ENCODE results near the gene RBM6.
"Not testable (repeated sequence)": the region's sequence is repeated elsewhere in the genome, so short reads cannot be mapped to it uniquely, and the experiment has no call there.

RBM6 gene

DNA sequence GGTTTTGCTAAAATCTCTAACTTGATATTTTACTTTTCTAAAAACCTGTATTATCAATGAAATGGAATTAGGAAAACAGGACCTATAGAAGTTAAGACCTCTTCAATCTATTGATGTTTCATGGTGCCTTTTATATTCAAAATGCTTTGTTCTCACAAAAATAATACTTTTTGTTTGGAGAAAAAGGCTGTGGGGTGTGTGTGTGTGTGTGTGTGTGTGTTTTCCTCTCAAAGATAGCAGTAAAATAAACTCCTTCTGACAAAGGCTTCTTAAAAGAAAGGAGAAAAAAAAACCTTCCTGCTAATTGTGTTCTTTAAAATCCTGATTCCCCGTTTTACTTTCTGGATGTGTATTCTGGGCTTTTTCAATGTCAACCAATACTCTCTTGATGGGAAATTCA lies 54.5 kb downstream of the RBM6 start:
- no peak for FAIRE-seq

GRCh38 chr3:49996016-49996415 lies 56.1 kb downstream of the RBM6 start:
- no peak for FAIRE-seq

DNA sequence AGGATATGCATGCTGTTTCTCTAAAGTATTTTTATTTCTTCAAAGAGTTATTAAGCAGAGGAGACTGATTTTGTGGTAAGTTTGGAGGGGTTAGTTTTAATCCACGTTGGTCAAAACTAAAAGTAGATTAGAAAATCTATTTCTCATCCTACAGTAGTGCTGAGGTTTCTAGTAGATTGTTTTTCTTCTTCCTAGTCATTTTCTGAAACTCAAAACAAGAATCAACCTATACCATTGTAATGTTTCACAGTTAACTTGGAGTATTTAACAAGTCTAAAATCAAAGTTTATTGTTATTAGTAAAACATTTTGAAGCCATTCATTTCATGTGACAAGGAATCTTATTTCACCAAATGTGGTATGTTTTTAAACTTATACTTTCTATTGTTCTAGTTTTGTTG lies 57.9 kb downstream of the RBM6 start:
- FAIRE-seq, result no peak

GRCh38 chr3:49998326-49998725 lies 58.4 kb downstream of the RBM6 start:
- FAIRE-seq, result no peak

- no peak for FAIRE-seq
Observed at GRCh38 chr3:50001511-50001910, 61.6 kb downstream of the RBM6 start.

DNA sequence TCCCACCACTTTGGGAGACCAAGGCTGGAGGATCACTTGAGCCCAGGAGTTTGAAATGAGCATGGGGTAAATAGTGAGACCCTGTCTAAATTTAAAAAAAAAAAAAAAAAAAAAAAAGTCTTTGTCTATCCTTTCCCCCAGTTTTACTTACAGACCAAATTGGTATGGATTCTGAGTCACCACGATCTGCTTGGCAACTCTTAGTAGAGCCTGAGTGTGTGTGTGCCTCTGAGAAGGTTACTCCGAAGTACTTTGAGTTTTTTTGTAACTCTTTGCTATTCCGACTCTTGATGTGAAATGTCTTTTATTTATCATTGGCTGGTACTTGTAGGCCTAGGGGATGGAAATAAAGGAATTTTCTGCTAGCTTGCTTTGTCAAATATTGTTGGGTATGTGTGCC lies 63.3 kb downstream of the RBM6 start:
- no peak for FAIRE-seq

- no peak for FAIRE-seq
Observed at GRCh38 chr3:50003824-50004223, 63.9 kb downstream of the RBM6 start.

GRCh38 chr3:50008931-50009330 lies 69.0 kb downstream of the RBM6 start:
- FAIRE-seq, result no peak

DNA sequence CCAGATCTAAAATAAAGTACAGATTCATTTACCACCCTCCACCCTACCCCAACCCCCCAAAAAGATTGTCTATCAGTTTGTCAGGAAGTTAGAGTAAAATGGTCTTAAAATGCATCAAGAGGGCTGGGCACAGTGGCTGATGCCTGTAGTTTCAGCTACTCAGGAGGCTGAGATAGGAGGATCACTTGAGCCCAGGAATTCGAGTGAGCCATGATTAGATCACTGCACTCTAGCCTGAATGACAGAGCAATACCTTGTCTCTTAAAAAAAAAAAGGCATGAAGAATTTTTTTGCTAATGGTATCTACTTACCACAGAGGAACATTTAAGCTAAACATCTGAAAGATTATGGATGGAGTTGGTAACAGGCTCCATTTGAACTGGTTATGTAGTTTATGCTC lies 71.0 kb downstream of the RBM6 start:
- FAIRE-seq, result no peak

DNA sequence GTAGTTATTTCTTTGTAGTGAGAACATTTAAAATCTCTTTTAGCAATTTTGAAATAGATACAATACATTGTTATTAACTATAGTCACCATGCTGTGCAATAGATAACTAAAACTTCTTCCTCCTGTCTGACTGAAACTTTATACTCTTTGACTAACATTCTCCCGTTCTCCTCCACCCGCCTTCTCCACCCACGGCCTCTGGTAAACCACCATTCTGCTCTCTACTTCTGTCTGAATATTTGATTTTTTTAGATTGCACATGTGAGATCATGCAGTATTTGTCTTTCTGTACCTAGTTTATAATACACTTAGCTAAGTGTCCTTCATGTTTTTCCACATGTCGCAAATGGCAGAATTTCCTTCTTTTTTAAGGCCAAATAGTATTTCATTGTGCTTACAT lies 76.0 kb downstream of the RBM6 start:
- no peak for FAIRE-seq

- no peak for FAIRE-seq
Observed at GRCh38 chr3:50028346-50028745, 88.4 kb downstream of the RBM6 start.

- FAIRE-seq, result not testable (repeated sequence)
Observed at GRCh38 chr3:50031201-50031600, 91.3 kb downstream of the RBM6 start.

DNA sequence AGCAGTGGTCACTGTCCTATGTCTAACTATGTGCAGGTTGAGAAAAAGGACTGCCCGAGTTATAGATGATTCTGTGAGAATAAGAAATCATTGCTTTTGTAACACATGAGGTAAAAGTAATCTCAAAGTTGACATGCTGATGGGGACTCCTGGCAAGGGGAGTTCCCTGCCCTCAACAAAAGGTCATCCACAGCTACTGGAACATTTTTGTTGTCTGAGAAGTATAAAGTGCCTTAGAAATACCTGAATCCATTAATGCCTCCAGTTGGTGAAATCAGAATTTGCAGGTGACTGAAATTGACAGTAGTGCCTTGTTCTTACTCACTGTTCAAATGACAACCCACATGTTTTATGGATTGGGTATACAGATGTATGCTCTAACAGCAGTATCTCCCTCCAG lies 105.0 kb downstream of the RBM6 start:
- no peak for FAIRE-seq

GRCh38 chr3:50047426-50047825 lies 107.5 kb downstream of the RBM6 start:
- FAIRE-seq, result no peak

DNA sequence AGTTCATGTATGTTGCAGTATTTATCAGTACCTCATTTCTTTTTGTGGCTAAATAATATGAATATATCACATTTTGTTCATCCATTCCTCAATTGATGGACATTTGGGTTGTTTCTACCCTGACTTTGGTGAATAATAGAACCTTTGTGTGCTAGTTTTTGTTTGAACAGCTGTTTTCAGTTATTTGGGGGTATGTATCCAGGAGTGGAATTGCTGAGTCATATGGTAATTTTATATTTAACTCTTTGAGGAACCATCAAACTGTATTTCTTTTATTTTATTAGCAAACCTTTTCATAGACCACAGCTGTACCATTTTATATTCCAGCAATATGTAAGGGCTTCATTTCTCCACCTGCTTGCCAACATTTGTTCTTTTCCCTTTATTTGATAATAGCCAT lies 110.4 kb downstream of the RBM6 start:
- no peak for FAIRE-seq

DNA sequence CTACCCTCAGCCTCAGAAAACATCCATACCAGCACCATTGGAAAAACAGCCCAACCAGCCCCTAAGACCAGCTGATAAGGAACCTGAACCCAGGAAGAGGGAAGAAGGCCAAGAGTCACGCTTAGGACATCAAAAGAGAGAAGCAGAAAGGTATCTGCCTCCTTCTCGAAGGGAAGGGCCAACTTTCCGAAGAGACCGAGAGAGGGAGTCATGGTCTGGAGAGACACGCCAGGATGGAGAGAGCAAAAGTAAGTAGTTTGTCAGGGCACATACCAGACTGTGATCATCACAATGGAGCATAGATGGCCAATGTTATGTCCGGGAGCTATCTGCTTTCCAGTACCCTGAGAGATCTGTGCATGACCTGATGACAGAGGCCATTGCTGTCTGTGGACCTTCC lies 117.8 kb downstream of the RBM6 start:
- no peak for FAIRE-seq

DNA sequence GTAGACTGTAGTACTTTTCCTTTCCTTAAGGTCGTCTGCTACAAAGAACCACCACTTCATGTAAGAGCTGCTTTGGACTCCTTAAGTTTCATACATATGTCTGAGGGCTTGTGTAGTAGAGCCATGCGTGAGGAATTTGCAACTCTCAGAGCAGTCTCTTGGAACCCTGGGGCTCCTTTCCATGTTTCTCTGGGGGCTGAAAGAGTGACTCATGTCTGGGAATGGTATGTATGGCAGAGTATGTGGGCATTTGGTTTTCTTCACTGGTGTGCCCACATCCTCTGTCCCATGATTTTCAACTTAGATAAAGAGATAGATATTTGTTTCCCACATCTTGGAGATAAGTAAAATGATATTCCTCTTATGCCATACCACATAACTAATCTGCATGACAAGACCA lies 128.2 kb downstream of the RBM6 start:
- no peak for FAIRE-seq

- no peak for FAIRE-seq
Observed at GRCh38 chr3:50078091-50078490, 138.1 kb downstream of the RBM6 start.

DNA sequence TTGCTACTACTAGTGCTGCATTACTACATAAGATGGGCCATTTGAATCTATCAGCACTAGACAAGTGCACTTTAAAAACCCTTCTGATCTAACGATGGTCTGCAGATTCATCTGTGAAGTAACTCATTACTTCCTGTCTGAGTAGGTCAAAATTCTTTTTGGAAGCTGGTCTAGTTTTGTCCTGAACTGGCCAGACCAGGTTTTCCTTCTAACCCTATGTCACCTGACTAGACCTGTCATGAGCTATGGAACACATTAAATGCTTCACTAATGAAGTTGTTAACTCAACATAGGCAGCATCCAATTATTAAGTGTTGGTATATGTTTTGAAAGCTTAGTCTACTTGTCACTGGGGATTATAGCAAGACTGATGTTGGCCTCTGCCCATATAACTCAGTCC lies 138.7 kb downstream of the RBM6 start:
- no peak for FAIRE-seq

DNA sequence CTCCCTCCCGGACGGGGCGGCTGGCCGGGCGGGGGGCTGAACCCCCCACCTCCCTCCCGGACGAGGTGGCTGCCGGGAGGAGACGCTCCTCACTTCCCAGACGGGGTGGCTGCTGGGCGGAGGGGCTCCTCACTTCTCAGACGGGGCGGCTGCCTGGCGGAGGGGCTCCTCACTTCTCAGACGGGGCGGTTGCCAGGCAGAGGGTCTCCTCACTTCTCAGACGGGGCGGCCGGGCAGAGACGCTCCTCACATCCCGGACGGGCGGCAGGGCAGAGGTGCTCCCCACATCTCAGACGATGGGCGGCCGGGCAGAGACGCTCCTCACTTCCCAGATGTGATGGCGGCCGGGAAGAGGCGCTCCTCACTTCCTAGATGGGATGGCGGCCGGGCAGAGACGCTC lies 145.0 kb downstream of the RBM6 start:
- FAIRE-seq, result not testable (repeated sequence)

- peak; percentile 95 for FAIRE-seq
Observed at GRCh38 chr3:50088725-50089608, 149.0 kb downstream of the RBM6 start, which contains the start of gene RBM5. Gene RBM5 (plus strand): TSS chr3:50088919. CDS start chr3:50090435, 1,516 bp downstream.

- no peak for FAIRE-seq
Observed at GRCh38 chr3:50089609-50089945, 149.6 kb downstream of the RBM6 start.

DNA sequence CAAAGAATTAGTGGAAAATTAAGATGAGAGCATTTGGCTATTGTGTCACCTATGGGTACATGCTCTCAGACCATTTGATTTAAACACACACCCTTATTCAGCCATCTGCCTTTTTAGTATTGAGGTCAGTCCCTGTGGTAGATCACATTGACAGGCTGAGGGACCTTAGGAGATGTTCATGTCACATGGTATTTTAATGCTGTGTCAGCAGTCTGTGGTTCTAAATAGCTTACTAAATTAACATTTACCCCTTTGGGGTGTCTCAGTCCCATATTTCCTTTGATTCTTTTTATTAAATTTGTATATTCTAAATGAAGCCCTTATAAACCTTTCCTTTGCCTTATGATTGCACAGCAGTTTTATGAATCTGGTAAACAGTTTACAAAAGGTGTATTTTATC lies 151.0 kb downstream of the RBM6 start:
- FAIRE-seq, result no peak

DNA sequence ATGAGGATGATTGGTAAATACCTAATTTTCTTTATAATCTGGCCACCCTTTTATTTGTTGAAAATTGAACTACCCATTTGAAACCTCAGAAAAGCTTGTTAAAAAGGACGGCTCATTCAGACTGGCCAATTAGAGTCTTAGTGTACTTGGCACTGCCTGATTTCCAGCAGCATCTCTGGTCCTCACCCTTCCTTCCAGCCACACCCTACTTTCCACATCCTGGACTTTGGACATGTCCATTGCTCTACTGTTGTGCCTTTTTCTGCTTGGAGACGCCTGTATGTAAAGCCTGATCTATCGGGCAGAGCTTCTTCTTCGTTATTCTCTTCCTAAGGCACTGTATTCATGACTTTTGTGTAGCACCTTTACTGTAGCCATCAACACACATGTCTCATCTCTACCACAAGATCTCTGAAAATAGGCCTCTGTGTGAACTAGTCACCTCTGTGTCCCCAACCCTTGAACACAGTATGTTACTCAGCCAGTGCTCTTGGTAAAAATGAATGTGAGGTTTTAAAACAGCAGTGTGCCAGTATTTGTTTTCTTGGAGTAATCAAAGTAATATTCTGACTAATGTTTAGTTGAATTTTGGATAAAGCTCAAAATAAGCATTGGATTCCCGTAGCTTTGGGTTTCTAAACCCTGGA lies 155.5 kb downstream of the RBM6 start:
- no peak for FAIRE-seq

DNA sequence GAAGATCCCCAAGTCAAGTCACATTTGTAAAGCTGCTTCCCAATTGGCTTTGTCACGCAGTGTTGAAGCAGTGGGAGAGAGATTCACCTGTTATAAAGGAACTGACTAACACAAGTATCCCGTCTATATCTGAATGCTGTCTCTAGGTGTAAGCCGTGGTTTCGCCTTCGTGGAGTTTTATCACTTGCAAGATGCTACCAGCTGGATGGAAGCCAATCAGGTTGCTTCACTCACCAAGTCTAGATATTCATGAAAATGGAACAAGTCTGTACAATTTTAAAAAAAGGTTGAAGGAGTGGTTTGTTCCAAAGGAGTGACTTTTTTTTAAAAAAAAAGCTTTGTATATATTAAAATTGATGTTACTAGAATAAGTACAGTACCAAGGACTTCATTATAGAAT lies 160.4 kb downstream of the RBM6 start:
- FAIRE-seq, result no peak
